WTC11 (cell line): Measurements from ENCODE around the gene MGAT5B. TPM values are rescaled to one million over a fixed set of nuclear protein-coding genes. Genes with fewer than 3 reads are reported as not detected.

Experiments used
- ATAC-seq: fragments of 200-7000 bp; cut with Tn5 transposase; 2 replicates; pipeline ENCODE4 v1.10.0; 2021; ENCODE audit warnings: mild to moderate bottlenecking, moderate library complexity
- CTCF ChIA-PET: fragments of 300-600 bp; sonication (Branson Sonifier 250); formaldehyde crosslinking; loops from one replicate; lab custom pipeline; 2021; ENCODE audit warnings: antibody characterized with exemption; lab: Charles Lee
- POLR2A ChIA-PET: fragments of 350-600 bp; sonication (Branson Sonifier 250); formaldehyde crosslinking; loops from one replicate; lab custom pipeline; 2021; ENCODE audit warnings: antibody characterized with exemption; lab: Charles Lee
- DNase-seq: peaks from one replicate; pipeline ENCODE4 v3.0.0; 2021; ENCODE audit warnings: low spot score
- H3K27ac Mint-ChIP-seq: 2 replicates; pipeline ENCODE4 v1.8.0; 2021; ENCODE audit warnings: mixed read lengths
- H3K27me3 Mint-ChIP-seq: 2 replicates; pipeline ENCODE4 v1.8.0; 2021; ENCODE audit warnings: low read depth, mild to moderate bottlenecking, moderate library complexity, mixed read lengths
- H3K36me3 Mint-ChIP-seq: 2 replicates; pipeline ENCODE4 v1.8.0; 2021; ENCODE audit warnings: mixed read lengths
- H3K4me1 Mint-ChIP-seq: 2 replicates; pipeline ENCODE4 v1.8.0; 2022; ENCODE audit warnings: mixed read lengths
- H3K4me3 Mint-ChIP-seq: 2 replicates; pipeline ENCODE4 v1.8.0; 2021; ENCODE audit warnings: mild to moderate bottlenecking, moderate library complexity, mixed read lengths
- H3K9me3 Mint-ChIP-seq: 2 replicates; pipeline ENCODE4 v1.8.0; 2021; ENCODE audit warnings: mixed read lengths
- CBFB ChIP-seq: sonication (generic); formaldehyde crosslinking; IDR thresholded peaks from 2 replicates; pipeline ENCODE4 v1.8.1; 2022; ENCODE audit warnings: mild to moderate bottlenecking, low read depth, missing genetic modification reagents
- E2F5 ChIP-seq: sonication (generic); formaldehyde crosslinking; IDR thresholded peaks from 2 replicates; pipeline ENCODE4 v1.8.1; 2022; ENCODE audit warnings: mild to moderate bottlenecking, moderate library complexity, missing genetic modification reagents
- HMGA2 ChIP-seq: fragments of 250-450 bp; sonication (Bioruptor Pico); IDR thresholded peaks from 2 replicates; pipeline ENCODE4 v1.4.0; 2021; ENCODE audit warnings: mild to moderate bottlenecking, moderate library complexity
- JAZF1 ChIP-seq: fragments of 250-450 bp; sonication (Bioruptor Pico); IDR thresholded peaks from 2 replicates; pipeline ENCODE4 v1.9.0; 2021; ENCODE audit warnings: moderate library complexity, mild to moderate bottlenecking, inconsistent platforms
- KAT7 ChIP-seq: sonication (generic); formaldehyde crosslinking; IDR thresholded peaks from 2 replicates; pipeline ENCODE4 v1.8.1; 2023; ENCODE audit warnings: missing genetic modification reagents, mild to moderate bottlenecking, borderline replicate concordance
- NFE2L1 ChIP-seq: sonication (generic); formaldehyde crosslinking; IDR thresholded peaks from 2 replicates; pipeline ENCODE4 v1.8.1; 2023; ENCODE audit warnings: missing genetic modification reagents
- NR3C1 ChIP-seq: sonication (generic); formaldehyde crosslinking; conservative IDR thresholded peaks from 2 replicates; pipeline ENCODE4 v1.8.1; 2023; ENCODE audit warnings: low read depth, mild to moderate bottlenecking, missing genetic modification reagents
- OVOL2 ChIP-seq: fragments of 250-450 bp; sonication (Bioruptor Pico); IDR thresholded peaks from 2 replicates; pipeline ENCODE4 v1.9.0; 2021; ENCODE audit warnings: mild to moderate bottlenecking, borderline replicate concordance
- STAT6 ChIP-seq: sonication (generic); formaldehyde crosslinking; conservative IDR thresholded peaks from 2 replicates; pipeline ENCODE4 v1.8.1; 2023; ENCODE audit warnings: mild to moderate bottlenecking, low read depth, missing genetic modification reagents, moderate library complexity
- TCF7 ChIP-seq: sonication (generic); formaldehyde crosslinking; IDR thresholded peaks from 2 replicates; pipeline ENCODE4 v1.8.0; 2022; ENCODE audit warnings: mild to moderate bottlenecking, low read depth, missing genetic modification reagents, moderate library complexity
- ZNF121 ChIP-seq: sonication (generic); formaldehyde crosslinking; IDR thresholded peaks from 2 replicates; pipeline ENCODE4 v1.8.0; 2023; ENCODE audit warnings: missing genetic modification reagents
- total RNA-seq: library from RNA; stranded (reverse); gene quantifications from 3 replicates; pipeline ENCODE4 v1.2.3, GENCODE V29; 2021
- TF ChIP-seq, protein P1 (sequence below): sonication (generic); formaldehyde crosslinking; IDR thresholded peaks from 2 replicates; pipeline ENCODE4 v1.8.0; 2022; ENCODE audit warnings: missing genetic modification reagents
- TF ChIP-seq, protein P2 (sequence below): sonication (generic); formaldehyde crosslinking; IDR thresholded peaks from 2 replicates; pipeline ENCODE4 v1.8.0; 2023; ENCODE audit warnings: missing genetic modification reagents, mild to moderate bottlenecking, borderline replicate concordance

MGAT5B gene
- total RNA-seq, 1 experiment from 2014 or later = 11.6 TPM

GRCh38 chr17:76966016-76966415 lies 97.8 kb downstream of the MGAT5B start (continued):
- TF ChIP-seq CBFB (no peak), TCF7 (CRISPR knock-in tag) (no peak), HMGA2 (CRISPR knock-in tag) (no peak), NR3C1 (CRISPR knock-in tag) (no peak)
- TF ChIP-seq, all 79 proteins: peak for 0

DNA sequence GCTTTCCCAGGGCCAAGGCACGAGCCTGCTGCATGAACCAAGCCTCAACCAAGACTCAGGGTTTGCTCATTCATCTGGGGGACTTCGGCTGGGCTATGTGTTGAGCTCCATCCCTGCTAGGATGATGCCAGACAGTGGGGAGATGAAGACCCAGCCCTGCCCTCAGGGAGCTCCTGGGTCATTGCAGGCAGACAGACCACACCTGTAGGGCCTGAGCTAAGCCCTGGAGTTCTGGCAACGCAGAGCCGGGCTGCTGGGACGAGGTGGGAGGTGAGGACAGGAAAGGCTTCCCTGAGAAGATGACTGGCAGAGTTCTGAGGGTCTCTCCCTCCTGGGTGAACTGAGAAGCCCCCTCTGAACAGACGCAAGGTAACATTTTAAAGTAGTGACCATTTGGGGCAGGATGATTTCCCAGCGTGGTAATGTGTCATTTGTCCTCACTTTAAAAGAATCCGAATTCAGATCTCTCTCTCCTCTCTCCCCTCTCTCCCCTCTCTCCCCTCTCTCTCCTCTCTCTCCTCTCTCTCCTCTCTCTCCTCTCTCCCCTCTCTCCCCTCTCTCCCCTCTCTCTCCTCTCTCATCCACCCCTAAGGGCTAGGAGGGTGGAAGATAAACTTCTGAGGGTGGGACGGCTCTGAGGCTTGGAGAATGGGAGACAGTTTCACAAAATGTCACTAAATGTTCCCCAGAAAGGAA lies 98.4 kb downstream of the MGAT5B start:
- H3K4me3 Mint-ChIP-seq = no peak overlapping the region
- peaks cover 10% of the 10 kb centered on the region; the same call in 1 of the 2 replicates for H3K36me3 Mint-ChIP-seq
- ATAC-seq = no peak
- no peak overlapping the region for H3K27ac Mint-ChIP-seq
- no peaks in the 10 kb centered on the region for H3K27me3 Mint-ChIP-seq
- TF ChIP-seq KAT7 (CRISPR knock-in tag) = no peak
- TF ChIP-seq, protein P1, sequence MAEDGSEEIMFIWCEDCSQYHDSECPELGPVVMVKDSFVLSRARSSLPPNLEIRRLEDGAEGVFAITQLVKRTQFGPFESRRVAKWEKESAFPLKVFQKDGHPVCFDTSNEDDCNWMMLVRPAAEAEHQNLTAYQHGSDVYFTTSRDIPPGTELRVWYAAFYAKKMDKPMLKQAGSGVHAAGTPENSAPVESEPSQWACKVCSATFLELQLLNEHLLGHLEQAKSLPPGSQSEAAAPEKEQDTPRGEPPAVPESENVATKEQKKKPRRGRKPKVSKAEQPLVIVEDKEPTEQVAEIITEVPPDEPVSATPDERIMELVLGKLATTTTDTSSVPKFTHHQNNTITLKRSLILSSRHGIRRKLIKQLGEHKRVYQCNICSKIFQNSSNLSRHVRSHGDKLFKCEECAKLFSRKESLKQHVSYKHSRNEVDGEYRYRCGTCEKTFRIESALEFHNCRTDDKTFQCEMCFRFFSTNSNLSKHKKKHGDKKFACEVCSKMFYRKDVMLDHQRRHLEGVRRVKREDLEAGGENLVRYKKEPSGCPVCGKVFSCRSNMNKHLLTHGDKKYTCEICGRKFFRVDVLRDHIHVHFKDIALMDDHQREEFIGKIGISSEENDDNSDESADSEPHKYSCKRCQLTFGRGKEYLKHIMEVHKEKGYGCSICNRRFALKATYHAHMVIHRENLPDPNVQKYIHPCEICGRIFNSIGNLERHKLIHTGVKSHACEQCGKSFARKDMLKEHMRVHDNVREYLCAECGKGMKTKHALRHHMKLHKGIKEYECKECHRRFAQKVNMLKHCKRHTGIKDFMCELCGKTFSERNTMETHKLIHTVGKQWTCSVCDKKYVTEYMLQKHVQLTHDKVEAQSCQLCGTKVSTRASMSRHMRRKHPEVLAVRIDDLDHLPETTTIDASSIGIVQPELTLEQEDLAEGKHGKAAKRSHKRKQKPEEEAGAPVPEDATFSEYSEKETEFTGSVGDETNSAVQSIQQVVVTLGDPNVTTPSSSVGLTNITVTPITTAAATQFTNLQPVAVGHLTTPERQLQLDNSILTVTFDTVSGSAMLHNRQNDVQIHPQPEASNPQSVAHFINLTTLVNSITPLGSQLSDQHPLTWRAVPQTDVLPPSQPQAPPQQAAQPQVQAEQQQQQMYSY (CRISPR knock-in tag) = peak; percentile 85
- TF ChIP-seq, all 79 proteins: peak for 1
- ChIA-PET CTCF (interaction anchor here (1.0 to 1.2 kb wide), 3 partner anchors 50 to 169 kb away, joined by 3 read pairs; no protein-coding TSS in a partner anchor), POLR2A (interaction anchor here (1.0 kb wide), 1 partner anchor 10 kb away, joined by 3 read pairs; no protein-coding TSS in a partner anchor)
- peaks cover 51% of the 10 kb centered on the region for H3K4me1 Mint-ChIP-seq
- no peak for DNase-seq
- H3K9me3 Mint-ChIP-seq = no peaks in the 10 kb centered on the region

GRCh38 chr17:76967762-76968161 lies 99.6 kb downstream of the MGAT5B start:
- Mint-ChIP-seq H3K27me3 (no peaks in the 10 kb centered on the region), H3K9me3 (no peaks in the 10 kb centered on the region), H3K36me3 (peaks cover 8% of the 10 kb centered on the region; the same call in 1 of the 2 replicates), H3K27ac (peak overlapping the region; percentile 97), H3K4me3 (peak overlapping the region; percentile 78), H3K4me1 (peaks cover 62% of the 10 kb centered on the region)
- ATAC-seq = no peak
- DNase-seq = no peak
- TF ChIP-seq NFE2L1 (no peak), ZNF121 (CRISPR knock-in tag) (peak; percentile 92)
- ChIA-PET CTCF (interaction anchor here (1.1 to 2.2 kb wide), 2 partner anchors 49 to 89 kb away, joined by 3 to 20 read pairs; no protein-coding TSS in a partner anchor), POLR2A (interaction anchor here (1.0 kb wide), 1 partner anchor 11 kb away, joined by 3 read pairs; no protein-coding TSS in a partner anchor)

DNA sequence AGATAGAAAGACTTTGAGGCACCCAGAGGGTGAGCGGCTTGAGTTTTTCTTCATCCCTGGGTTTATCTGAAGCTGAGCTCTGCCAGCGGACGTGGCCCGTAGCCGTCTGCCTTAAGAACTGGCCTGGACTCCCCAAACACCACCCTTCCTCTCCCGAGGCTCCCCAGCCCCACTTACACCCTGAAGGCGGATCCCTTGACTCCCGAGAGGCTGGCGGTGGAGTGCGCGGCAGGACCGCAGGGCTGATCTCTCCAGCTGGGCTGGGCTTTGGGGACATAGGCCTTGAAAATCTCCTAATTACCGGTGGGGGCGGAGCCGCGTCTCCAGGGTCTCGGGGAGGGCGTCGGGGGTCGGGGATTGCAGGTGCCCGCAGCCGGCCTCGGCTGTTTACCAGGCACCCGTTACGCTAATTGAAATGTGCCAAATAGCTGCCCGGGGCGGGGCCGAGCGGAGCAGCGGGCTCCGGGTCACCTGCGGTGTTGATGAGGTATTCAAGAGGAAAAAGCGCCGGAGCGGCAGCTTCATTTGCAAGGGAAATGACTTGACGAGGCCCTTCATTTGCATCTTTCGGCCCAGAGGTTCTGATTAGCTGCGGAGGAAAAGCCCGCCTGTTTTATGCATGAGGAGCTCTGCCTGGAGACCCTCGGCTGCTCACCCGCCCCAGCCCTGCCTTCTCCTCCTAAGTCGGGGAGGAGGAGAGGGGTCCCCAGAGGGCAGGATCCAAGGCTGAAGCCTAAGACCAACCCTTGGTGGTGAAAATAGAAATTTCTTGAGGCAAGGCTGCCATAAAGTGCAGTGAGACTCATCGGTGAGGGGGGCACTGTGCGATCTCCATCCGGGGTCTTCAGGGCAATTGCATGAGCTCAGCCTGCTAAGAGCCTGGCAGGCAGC lies 100.7 kb downstream of the MGAT5B start:
- H3K4me3 Mint-ChIP-seq = peak overlapping the region; percentile 78
- peak overlapping the region; percentile 99 for H3K27ac Mint-ChIP-seq
- POLR2A ChIA-PET = interaction anchor here (0.6 to 1.8 kb wide), 13 partner anchors 11 to 261 kb away, joined by 3 to 8 read pairs (median 4); partner anchors contain the start of gene MGAT5B
- peak; percentile 85 for ATAC-seq
- H3K9me3 Mint-ChIP-seq = no peaks in the 10 kb centered on the region
- peaks cover 70% of the 10 kb centered on the region for H3K4me1 Mint-ChIP-seq
- no peaks in the 10 kb centered on the region; the same call in 1 of the 2 replicates for H3K27me3 Mint-ChIP-seq
- H3K36me3 Mint-ChIP-seq = peaks cover 2% of the 10 kb centered on the region; the same call in 1 of the 2 replicates
- CTCF ChIA-PET = interaction anchor here (0.5 to 2.2 kb wide), 33 partner anchors 8 to 844 kb away, joined by 3 to 24 read pairs (median 4); partner anchors contain the start of gene MGAT5B
- DNase-seq = peak; percentile 96
- TF ChIP-seq JAZF1 (CRISPR knock-in tag) (no peak), STAT6 (CRISPR knock-in tag) (no peak), OVOL2 (CRISPR knock-in tag) (no peak), E2F5 (CRISPR knock-in tag) (0 out of 2 replicates have a peak, but pooled peaks have one; percentile 42)
- TF ChIP-seq, protein P2, sequence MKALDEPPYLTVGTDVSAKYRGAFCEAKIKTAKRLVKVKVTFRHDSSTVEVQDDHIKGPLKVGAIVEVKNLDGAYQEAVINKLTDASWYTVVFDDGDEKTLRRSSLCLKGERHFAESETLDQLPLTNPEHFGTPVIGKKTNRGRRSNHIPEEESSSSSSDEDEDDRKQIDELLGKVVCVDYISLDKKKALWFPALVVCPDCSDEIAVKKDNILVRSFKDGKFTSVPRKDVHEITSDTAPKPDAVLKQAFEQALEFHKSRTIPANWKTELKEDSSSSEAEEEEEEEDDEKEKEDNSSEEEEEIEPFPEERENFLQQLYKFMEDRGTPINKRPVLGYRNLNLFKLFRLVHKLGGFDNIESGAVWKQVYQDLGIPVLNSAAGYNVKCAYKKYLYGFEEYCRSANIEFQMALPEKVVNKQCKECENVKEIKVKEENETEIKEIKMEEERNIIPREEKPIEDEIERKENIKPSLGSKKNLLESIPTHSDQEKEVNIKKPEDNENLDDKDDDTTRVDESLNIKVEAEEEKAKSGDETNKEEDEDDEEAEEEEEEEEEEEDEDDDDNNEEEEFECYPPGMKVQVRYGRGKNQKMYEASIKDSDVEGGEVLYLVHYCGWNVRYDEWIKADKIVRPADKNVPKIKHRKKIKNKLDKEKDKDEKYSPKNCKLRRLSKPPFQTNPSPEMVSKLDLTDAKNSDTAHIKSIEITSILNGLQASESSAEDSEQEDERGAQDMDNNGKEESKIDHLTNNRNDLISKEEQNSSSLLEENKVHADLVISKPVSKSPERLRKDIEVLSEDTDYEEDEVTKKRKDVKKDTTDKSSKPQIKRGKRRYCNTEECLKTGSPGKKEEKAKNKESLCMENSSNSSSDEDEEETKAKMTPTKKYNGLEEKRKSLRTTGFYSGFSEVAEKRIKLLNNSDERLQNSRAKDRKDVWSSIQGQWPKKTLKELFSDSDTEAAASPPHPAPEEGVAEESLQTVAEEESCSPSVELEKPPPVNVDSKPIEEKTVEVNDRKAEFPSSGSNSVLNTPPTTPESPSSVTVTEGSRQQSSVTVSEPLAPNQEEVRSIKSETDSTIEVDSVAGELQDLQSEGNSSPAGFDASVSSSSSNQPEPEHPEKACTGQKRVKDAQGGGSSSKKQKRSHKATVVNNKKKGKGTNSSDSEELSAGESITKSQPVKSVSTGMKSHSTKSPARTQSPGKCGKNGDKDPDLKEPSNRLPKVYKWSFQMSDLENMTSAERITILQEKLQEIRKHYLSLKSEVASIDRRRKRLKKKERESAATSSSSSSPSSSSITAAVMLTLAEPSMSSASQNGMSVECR (CRISPR knock-in tag) = 0 out of 2 replicates have a peak, but pooled peaks have one; percentile 5
